CD4-positive, alpha-beta memory T cell (primary cell): ENCODE data around the gene ABTB2. TPM values are rescaled to one million over a fixed set of nuclear protein-coding genes. Genes with fewer than 3 reads are reported as not detected.

Source experiments
- CTCF ChIA-PET: fragments of 350-600 bp; sonication (Branson Sonifier 250); formaldehyde crosslinking; loops from one replicate; lab custom pipeline; 2021; ENCODE audit warnings: inconsistent platforms; ENCODE audit not compliant: partially characterized antibody; lab: Charles Lee
- POLR2A ChIA-PET: fragments of 350-600 bp; sonication (Branson Sonifier 250); formaldehyde crosslinking; loops from one replicate; lab custom pipeline; 2021; ENCODE audit not compliant: partially characterized antibody; lab: Charles Lee
- DNase-seq, 5 donors: peaks; one replicate each; pipeline versions ENCODE4 v3.0.0 to v3.0.0-alpha.2; 2020 to 2022; ENCODE audit warnings: mixed read lengths in 1 of 5
- H3K27ac ChIP-seq: one replicate; pipeline ENCODE4 v1.7.0; 2013; ENCODE audit warnings: low read depth, low read length
- H3K27me3 ChIP-seq: 2 replicates; pipeline ENCODE4 v1.7.0; 2013; ENCODE audit warnings: mild to moderate bottlenecking, low read length, moderate library complexity; ENCODE audit not compliant: insufficient read depth
- H3K36me3 ChIP-seq: 2 replicates; pipeline ENCODE4 v1.7.0; 2013; ENCODE audit warnings: mild to moderate bottlenecking, low read length, moderate library complexity; ENCODE audit not compliant: insufficient read depth
- H3K4me1 ChIP-seq: 2 replicates; pipeline ENCODE4 v1.7.0; 2013; ENCODE audit warnings: mild to moderate bottlenecking, low read length, moderate library complexity; ENCODE audit not compliant: insufficient read depth
- H3K4me3 ChIP-seq, 2 donors: one replicate each; pipeline ENCODE4 v1.7.0; 2013; ENCODE audit warnings: low read length in 2 of 2, mild to moderate bottlenecking in 1 of 2
- H3K9me3 ChIP-seq, 2 donors: one replicate each; pipeline ENCODE4 v1.7.0; 2013; ENCODE audit warnings: low read length in 2 of 2, control low read depth in 1 of 2; ENCODE audit not compliant: control insufficient read depth in 1 of 2
- H3K27ac Mint-ChIP-seq, 7 donors: one replicate each; pipeline ENCODE4 v1.8.0; 2020 to 2021; ENCODE audit warnings: mixed read lengths in 7 of 7, mild to moderate bottlenecking in 6 of 7, inconsistent platforms in 3 of 7, moderate library complexity in 3 of 7
- H3K27me3 Mint-ChIP-seq, 2 donors: one replicate each; pipeline ENCODE4 v1.8.0; 2020 to 2021; ENCODE audit warnings: mixed read lengths in 2 of 2
- H3K36me3 Mint-ChIP-seq, 2 donors: one replicate each; pipeline ENCODE4 v1.8.0; 2020 to 2021; ENCODE audit warnings: mixed read lengths in 2 of 2, inconsistent platforms in 1 of 2, mild to moderate bottlenecking in 1 of 2
- H3K4me1 Mint-ChIP-seq, 4 donors: one replicate each; pipeline ENCODE4 v1.8.0; 2020 to 2021; ENCODE audit warnings: mixed read lengths in 4 of 4, mild to moderate bottlenecking in 1 of 4
- H3K4me3 Mint-ChIP-seq, 8 donors: one replicate each; pipeline ENCODE4 v1.8.0; 2020 to 2021; ENCODE audit warnings: mixed read lengths in 8 of 8, mild to moderate bottlenecking in 7 of 8, moderate library complexity in 6 of 8, inconsistent platforms in 3 of 8
- H3K9me3 Mint-ChIP-seq, 8 donors: one replicate each; pipeline ENCODE4 v1.8.0; 2020 to 2021; ENCODE audit warnings: mixed read lengths in 8 of 8, mild to moderate bottlenecking in 5 of 8, inconsistent platforms in 3 of 8, moderate library complexity in 1 of 8
- intact Hi-C: fragments of 100-400 bp; cut with micrococcal nuclease; formaldehyde crosslinking; loops from one replicate; pipeline ENCODE4 v1.15.1; 2023
- polyA plus RNA-seq, 2 donors: library from polyadenylated mRNA; unstranded; fragments of 300-500 nt; fragmentation: Illumina TruSeq; gene quantifications; one replicate each; pipeline ENCODE4 v1.2.3, GENCODE V29; 2021
- total RNA-seq, 2 experiments: library from RNA; stranded (reverse); gene quantifications; one replicate each; pipeline ENCODE4 v1.2.3, GENCODE V29; 2021

ABTB2 gene
- total and polyA plus RNA-seq, 4 experiments from 2014 or later, result 0.35 to 0.39 TPM; not detected in 2

GRCh38 chr11:34296412-34296811 is 61.4 kb downstream of the ABTB2 start:
- Mint-ChIP-seq H3K27me3 (peaks cover 1 to 2% of the 10 kb centered on the region in 2 donors), H3K27ac (peak overlapping the region in 1 of 7 donors; percentile 50), H3K9me3 (no peaks in the 10 kb centered on the region), H3K4me1 (no peaks in the 10 kb centered on the region), H3K4me3 (no peak overlapping the region), H3K36me3 (no peaks in the 10 kb centered on the region)
- intact Hi-C loops, result no loop called here
- no peaks in the 10 kb centered on the region for H3K36me3 ChIP-seq
- DNase-seq, result no peak
- H3K27ac ChIP-seq, result no peak overlapping the region
- ChIA-PET POLR2A (no interaction called here), CTCF (interaction anchor here (1.0 kb wide), 1 partner anchor 299 kb away, joined by 3 read pairs; no protein-coding TSS in a partner anchor)
- no peaks in the 10 kb centered on the region for H3K4me1 ChIP-seq
- no peaks in the 10 kb centered on the region for H3K9me3 ChIP-seq
- no peak overlapping the region for H3K4me3 ChIP-seq
- no peaks in the 10 kb centered on the region for H3K27me3 ChIP-seq

GRCh38 chr11:34292546-34292945 is 65.3 kb downstream of the ABTB2 start:
- Mint-ChIP-seq H3K27me3 (no peaks in the 10 kb centered on the region), H3K9me3 (no peaks in the 10 kb centered on the region), H3K4me1 (no peaks in the 10 kb centered on the region), H3K27ac (no peak overlapping the region), H3K36me3 (no peaks in the 10 kb centered on the region), H3K4me3 (no peak overlapping the region)
- Histone ChIP-seq H3K4me1 (no peaks in the 10 kb centered on the region), H3K4me3 (no peak overlapping the region), H3K27ac (no peak overlapping the region), H3K27me3 (no peaks in the 10 kb centered on the region), H3K36me3 (no peaks in the 10 kb centered on the region), H3K9me3 (no peaks in the 10 kb centered on the region)
- ChIA-PET CTCF (no interaction called here), POLR2A (no interaction called here)
- intact Hi-C loops, result no loop called here
- DNase-seq, result no peak

GRCh38 chr11:34292111-34292510 is 65.7 kb downstream of the ABTB2 start:
- intact Hi-C loops, result no loop called here
- Mint-ChIP-seq H3K27ac (no peak overlapping the region), H3K4me1 (no peaks in the 10 kb centered on the region), H3K9me3 (no peaks in the 10 kb centered on the region), H3K27me3 (no peaks in the 10 kb centered on the region), H3K36me3 (no peaks in the 10 kb centered on the region), H3K4me3 (no peak overlapping the region)
- no peak overlapping the region for H3K27ac ChIP-seq
- H3K36me3 ChIP-seq, result no peaks in the 10 kb centered on the region
- no peak overlapping the region for H3K4me3 ChIP-seq
- CTCF ChIA-PET, result no interaction called here
- H3K27me3 ChIP-seq, result no peaks in the 10 kb centered on the region
- no peaks in the 10 kb centered on the region for H3K9me3 ChIP-seq
- POLR2A ChIA-PET, result no interaction called here
- H3K4me1 ChIP-seq, result no peaks in the 10 kb centered on the region
- DNase-seq, result no peak

GRCh38 chr11:34290926-34291325 is 66.9 kb downstream of the ABTB2 start:
- H3K27me3 ChIP-seq, result no peaks in the 10 kb centered on the region
- no peak for DNase-seq
- H3K9me3 ChIP-seq, result no peaks in the 10 kb centered on the region
- no peak overlapping the region for H3K27ac ChIP-seq
- H3K4me1 ChIP-seq, result no peaks in the 10 kb centered on the region
- no peak overlapping the region for H3K4me3 Mint-ChIP-seq
- intact Hi-C loops, result no loop called here
- ChIA-PET POLR2A (no interaction called here), CTCF (no interaction called here)
- H3K4me3 ChIP-seq, result no peak overlapping the region
- H3K36me3 Mint-ChIP-seq, result no peaks in the 10 kb centered on the region
- H3K27ac Mint-ChIP-seq, result no peak overlapping the region
- H3K36me3 ChIP-seq, result no peaks in the 10 kb centered on the region
- no peaks in the 10 kb centered on the region for H3K4me1 Mint-ChIP-seq
- H3K9me3 Mint-ChIP-seq, result no peaks in the 10 kb centered on the region
- peaks cover 0 to 1% of the 10 kb centered on the region in 2 donors for H3K27me3 Mint-ChIP-seq

GRCh38 chr11:34288492-34288891 is 69.3 kb downstream of the ABTB2 start:
- POLR2A ChIA-PET, result no interaction called here

GRCh38 chr11:34284811-34285481 is 72.9 kb downstream of the ABTB2 start:
- Mint-ChIP-seq H3K27me3 (peaks cover 0 to 1% of the 10 kb centered on the region in 2 donors), H3K4me3 (no peak overlapping the region), H3K36me3 (no peaks in the 10 kb centered on the region), H3K4me1 (no peaks in the 10 kb centered on the region), H3K9me3 (no peaks in the 10 kb centered on the region), H3K27ac (no peak overlapping the region)
- ChIA-PET POLR2A (no interaction called here), CTCF (interaction anchor here (0.5 to 1.1 kb wide), 2 partner anchors 111 to 297 kb away, joined by 3 read pairs; no protein-coding TSS in a partner anchor)
- intact Hi-C loops, result no loop called here
- no peak overlapping the region for H3K4me3 ChIP-seq
- no peak for DNase-seq
- no peak overlapping the region for H3K27ac ChIP-seq
- no peaks in the 10 kb centered on the region for H3K4me1 ChIP-seq
- no peaks in the 10 kb centered on the region for H3K36me3 ChIP-seq
- H3K27me3 ChIP-seq, result no peaks in the 10 kb centered on the region
- no peaks in the 10 kb centered on the region for H3K9me3 ChIP-seq

More at GRCh38 chr11:34288492-34288891, 69.3 kb downstream of the ABTB2 start:
- H3K4me3 ChIP-seq, result no peak overlapping the region
- H3K27ac ChIP-seq, result no peak overlapping the region
- Mint-ChIP-seq H3K27ac (no peak overlapping the region), H3K4me1 (no peaks in the 10 kb centered on the region), H3K36me3 (no peaks in the 10 kb centered on the region), H3K4me3 (no peak overlapping the region), H3K9me3 (no peaks in the 10 kb centered on the region), H3K27me3 (peaks cover 0 to 1% of the 10 kb centered on the region in 2 donors)
- no peaks in the 10 kb centered on the region for H3K27me3 ChIP-seq
- H3K4me1 ChIP-seq, result no peaks in the 10 kb centered on the region
- no peaks in the 10 kb centered on the region for H3K36me3 ChIP-seq
- CTCF ChIA-PET, result no interaction called here
- intact Hi-C loops, result no loop called here
- DNase-seq, result no peak
- H3K9me3 ChIP-seq, result no peaks in the 10 kb centered on the region

- CTCF ChIA-PET, result interaction anchor here (0.5 to 1.1 kb wide), 2 partner anchors 110 to 296 kb away, joined by 3 read pairs; no protein-coding TSS in a partner anchor
- peak overlapping the region in 1 of 7 donors; percentile 72 for H3K27ac Mint-ChIP-seq
Measured at GRCh38 chr11:34284156-34284555, 73.7 kb downstream of the ABTB2 start.

More at GRCh38 chr11:34284156-34284555, 73.7 kb downstream of the ABTB2 start:
- Histone ChIP-seq H3K27ac (no peak overlapping the region), H3K27me3 (no peaks in the 10 kb centered on the region), H3K36me3 (no peaks in the 10 kb centered on the region), H3K4me3 (no peak overlapping the region), H3K4me1 (no peaks in the 10 kb centered on the region), H3K9me3 (no peaks in the 10 kb centered on the region)
- Mint-ChIP-seq H3K27me3 (peaks cover 0 to 1% of the 10 kb centered on the region in 2 donors), H3K4me1 (no peaks in the 10 kb centered on the region), H3K36me3 (no peaks in the 10 kb centered on the region), H3K9me3 (no peaks in the 10 kb centered on the region), H3K4me3 (no peak overlapping the region)
- intact Hi-C loops, result no loop called here
- no peak for DNase-seq
- POLR2A ChIA-PET, result no interaction called here
